ENCODE data around the gene ADCY10. TPM values are rescaled to one million over a fixed set of nuclear protein-coding genes. Genes with fewer than 3 reads are reported as not detected.

The ADCY10 gene
- total RNA-seq, 3 donors from 2014 or later (not counting 1 experiment from before 2014, with no cell fraction given) = 0.42 to 1.00 TPM; not detected in 1

DNA sequence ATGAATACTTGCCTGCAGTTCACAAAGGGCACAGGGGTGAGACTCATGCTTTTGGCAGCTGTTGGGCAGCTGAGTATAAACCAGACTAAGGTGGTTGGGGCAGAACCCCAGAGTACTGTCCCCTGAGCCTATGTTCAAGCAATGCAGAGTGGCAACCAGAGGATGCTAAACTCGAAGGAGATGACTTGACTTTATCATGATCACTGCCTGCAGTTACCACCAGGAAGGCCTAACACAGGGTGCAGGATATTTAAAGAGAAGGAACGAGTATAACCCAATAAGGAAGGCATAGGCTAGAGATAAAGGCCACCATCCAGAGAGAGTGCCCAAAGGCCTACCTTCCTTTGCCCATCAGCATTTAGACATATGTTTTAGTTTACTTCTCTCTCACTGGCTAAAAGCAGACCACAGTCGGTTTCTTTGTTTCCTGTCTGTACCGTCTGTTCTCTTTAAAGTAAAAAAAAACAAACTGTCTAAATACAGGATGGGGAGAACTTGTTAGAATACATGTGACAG lies 108.8 kb downstream of the ADCY10 start:
- Histone ChIP-seq H3K36me3 (ENCODE audit: control insufficient read depth, insufficient read depth, low read length) (no peaks in the 10 kb centered on the region), H3K27ac (ENCODE audit: low read length) (peak overlapping the region; percentile 39), H3K4me1 (ENCODE audit: control insufficient read depth, insufficient read depth, low read length) (peaks cover 17% of the 10 kb centered on the region), H3K27me3 (ENCODE audit: control insufficient read depth, insufficient read depth, low read length) (no peaks in the 10 kb centered on the region), H3K4me3 (ENCODE audit: low read length) (no peak overlapping the region), H3K9me3 (ENCODE audit: control insufficient read depth, insufficient read depth, low read length) (no peaks in the 10 kb centered on the region)
- intact Hi-C loops (cut with micrococcal nuclease) = no loop called here
- H3K27ac Mint-ChIP-seq = peak overlapping the region; percentile 74 to 83
- peaks cover 15 to 23% of the 10 kb centered on the region in 2 donors for H3K4me1 Mint-ChIP-seq
- H3K36me3 Mint-ChIP-seq = no peaks in the 10 kb centered on the region
- peak in 1 of 2 donors; percentile 63 for DNase-seq
- TF ChIP-seq, protein P1, sequence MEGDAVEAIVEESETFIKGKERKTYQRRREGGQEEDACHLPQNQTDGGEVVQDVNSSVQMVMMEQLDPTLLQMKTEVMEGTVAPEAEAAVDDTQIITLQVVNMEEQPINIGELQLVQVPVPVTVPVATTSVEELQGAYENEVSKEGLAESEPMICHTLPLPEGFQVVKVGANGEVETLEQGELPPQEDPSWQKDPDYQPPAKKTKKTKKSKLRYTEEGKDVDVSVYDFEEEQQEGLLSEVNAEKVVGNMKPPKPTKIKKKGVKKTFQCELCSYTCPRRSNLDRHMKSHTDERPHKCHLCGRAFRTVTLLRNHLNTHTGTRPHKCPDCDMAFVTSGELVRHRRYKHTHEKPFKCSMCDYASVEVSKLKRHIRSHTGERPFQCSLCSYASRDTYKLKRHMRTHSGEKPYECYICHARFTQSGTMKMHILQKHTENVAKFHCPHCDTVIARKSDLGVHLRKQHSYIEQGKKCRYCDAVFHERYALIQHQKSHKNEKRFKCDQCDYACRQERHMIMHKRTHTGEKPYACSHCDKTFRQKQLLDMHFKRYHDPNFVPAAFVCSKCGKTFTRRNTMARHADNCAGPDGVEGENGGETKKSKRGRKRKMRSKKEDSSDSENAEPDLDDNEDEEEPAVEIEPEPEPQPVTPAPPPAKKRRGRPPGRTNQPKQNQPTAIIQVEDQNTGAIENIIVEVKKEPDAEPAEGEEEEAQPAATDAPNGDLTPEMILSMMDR (IDR thresholded peaks at IDR 0.05) = no peak
- 8% methylated on average over 2 of the region's 4 CpGs for WGBS (ENCODE audit: insufficient coverage)
- H3K27me3 Mint-ChIP-seq (ENCODE audit: low read depth in 2 of 2) = no peaks in the 10 kb centered on the region
- no peaks in the 10 kb centered on the region for H3K9me3 Mint-ChIP-seq
- peak overlapping the region; percentile 66 for H3K4me3 Mint-ChIP-seq
- peak; percentile 56 to 75 (median 65) for ATAC-seq

DNA sequence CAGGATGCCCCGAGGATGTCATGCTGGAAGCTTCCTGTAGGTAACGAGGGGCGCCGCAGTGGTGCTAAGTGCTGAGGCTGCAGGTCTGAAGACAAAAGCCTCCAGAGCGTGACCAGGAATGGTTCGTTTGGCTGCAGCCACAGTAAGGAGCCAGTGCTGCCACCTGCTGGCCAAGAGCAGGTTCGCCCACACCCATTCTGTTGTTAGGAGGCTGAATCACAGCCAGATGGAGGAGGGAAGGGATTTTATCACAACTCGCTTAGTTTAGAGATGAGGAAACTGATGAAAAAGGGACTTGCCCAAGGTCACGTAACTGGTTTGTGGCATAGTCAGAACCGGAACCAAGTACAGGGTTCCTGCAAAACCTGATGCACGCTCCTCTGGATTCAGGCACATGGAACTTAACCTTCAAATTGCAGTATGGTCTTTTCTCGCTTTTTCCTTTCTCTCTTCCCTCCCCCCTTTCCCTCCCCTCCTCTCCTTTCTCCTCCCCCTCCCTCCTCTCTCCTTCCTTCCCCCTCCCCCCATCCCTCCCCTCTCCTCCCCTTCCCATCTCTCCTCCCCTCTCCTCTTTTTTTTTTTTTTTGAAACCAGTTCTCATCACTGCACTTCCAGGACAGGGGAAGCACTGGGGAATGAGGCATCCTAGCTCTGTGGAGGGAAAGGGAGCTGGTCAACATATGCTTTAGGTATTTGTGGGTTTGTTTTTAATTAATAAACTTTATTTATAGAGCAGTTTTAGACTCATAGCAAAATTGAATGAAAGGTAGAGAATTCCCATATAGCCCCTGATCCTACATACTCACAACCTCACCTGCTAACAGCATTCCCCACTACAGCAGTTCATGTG lies 110.4 kb downstream of the ADCY10 start:
- H3K9me3 ChIP-seq (ENCODE audit: control insufficient read depth, insufficient read depth, low read length) = no peaks in the 10 kb centered on the region
- H3K4me3 ChIP-seq (ENCODE audit: low read length) = no peak overlapping the region
- Mint-ChIP-seq H3K4me1 (peaks cover 15 to 23% of the 10 kb centered on the region in 2 donors), H3K27ac (peak overlapping the region in 1 of 2 donors; percentile 45), H3K4me3 (peak overlapping the region; percentile 13), H3K27me3 (ENCODE audit: low read depth in 2 of 2) (no peaks in the 10 kb centered on the region), H3K36me3 (no peaks in the 10 kb centered on the region), H3K9me3 (no peaks in the 10 kb centered on the region)
- H3K27me3 ChIP-seq (ENCODE audit: control insufficient read depth, insufficient read depth, low read length) = no peaks in the 10 kb centered on the region
- intact Hi-C loops (cut with micrococcal nuclease) = no loop called here
- no peak overlapping the region for H3K27ac ChIP-seq (ENCODE audit: low read length)
- DNase-seq (peak; percentile 75 to 92), ATAC-seq (peak; percentile 90 to 93 (median 92))
- H3K36me3 ChIP-seq (ENCODE audit: control insufficient read depth, insufficient read depth, low read length) = no peaks in the 10 kb centered on the region
- H3K4me1 ChIP-seq (ENCODE audit: control insufficient read depth, insufficient read depth, low read length) = peaks cover 17% of the 10 kb centered on the region
- 17% methylated on average over 12 of the region's 12 CpGs for WGBS (ENCODE audit: insufficient coverage)
- TF ChIP-seq, protein P1 (IDR thresholded peaks at IDR 0.05) = peak; percentile 95

DNA sequence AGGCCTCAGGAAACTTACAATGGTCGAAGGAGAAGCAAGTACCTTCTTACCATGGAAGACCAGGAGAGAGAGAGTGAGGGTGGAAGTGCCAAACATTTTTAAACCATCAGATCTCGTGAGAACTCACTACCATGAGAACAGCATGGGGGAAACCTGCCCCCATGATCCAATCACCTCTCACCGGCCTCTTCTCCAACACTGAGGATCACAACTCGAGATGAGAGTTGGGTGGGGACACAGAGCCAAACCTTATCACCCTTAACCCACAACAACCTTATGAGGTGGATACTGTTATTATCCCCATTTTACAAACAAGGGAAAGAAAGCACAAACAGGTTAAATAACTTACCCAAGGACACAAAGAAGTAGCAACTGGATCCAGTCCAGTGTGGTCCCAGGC lies 111.7 kb downstream of the ADCY10 start:
- Histone ChIP-seq H3K4me3 (ENCODE audit: low read length) (no peak overlapping the region), H3K4me1 (ENCODE audit: control insufficient read depth, insufficient read depth, low read length) (peaks cover 17% of the 10 kb centered on the region), H3K36me3 (ENCODE audit: control insufficient read depth, insufficient read depth, low read length) (no peaks in the 10 kb centered on the region), H3K9me3 (ENCODE audit: control insufficient read depth, insufficient read depth, low read length) (no peaks in the 10 kb centered on the region), H3K27me3 (ENCODE audit: control insufficient read depth, insufficient read depth, low read length) (no peaks in the 10 kb centered on the region), H3K27ac (ENCODE audit: low read length) (no peak overlapping the region)
- H3K36me3 Mint-ChIP-seq = no peaks in the 10 kb centered on the region
- intact Hi-C loops (cut with micrococcal nuclease) = no loop called here
- DNase-seq = no peak
- no peaks in the 10 kb centered on the region for H3K27me3 Mint-ChIP-seq (ENCODE audit: low read depth in 2 of 2)
- ATAC-seq = no peak
- H3K4me3 Mint-ChIP-seq = no peak overlapping the region
- TF ChIP-seq, protein P1 (IDR thresholded peaks at IDR 0.05) = no peak
- peaks cover 15 to 23% of the 10 kb centered on the region in 2 donors for H3K4me1 Mint-ChIP-seq
- WGBS (ENCODE audit: insufficient coverage) = 100% methylated on average over 2 of the region's 4 CpGs
- H3K9me3 Mint-ChIP-seq = no peaks in the 10 kb centered on the region
- no peak overlapping the region for H3K27ac Mint-ChIP-seq

Data from natural killer cell (primary cell).